K562 (cell line): Measurements from ENCODE around the gene DHRS11. TPM values are rescaled to one million over a fixed set of nuclear protein-coding genes. Genes with fewer than 3 reads are reported as not detected.

Experiments
- ATAC-seq: fragments of 200-7000 bp; cut with Tn5 transposase; 3 replicates; pipeline ENCODE4 v1.9.1; 2020; ENCODE audit warnings: moderate library complexity
- BruUV-seq: library from RNA; stranded (reverse); fragments of 400-500 nt; replicated peaks from 2 replicates; lab custom pipeline; 2021; lab: Mats Ljungman, UMichigan
- CTCF ChIA-PET: fragments of 300-600 bp; formaldehyde crosslinking; extraction: SDS; loops from one replicate; lab custom pipeline; 2021; ENCODE audit warnings: low intra/inter-chr PET ratio; lab: Yijun Ruan, JAX
- POLR2A ChIA-PET: fragments of 300-600, 350-650 bp; sonication (Branson Sonifier 250); formaldehyde crosslinking; extraction: SDS; loops from one replicate; lab custom pipeline; 2021; ENCODE audit warnings: antibody characterized with exemption, inconsistent platforms; lab: Yijun Ruan, JAX
- DNase-seq, 4 experiments: peaks; one replicate each; pipeline versions ENCODE4 v3.0.0 to v3.0.0-alpha.2; 2011 to 2018; ENCODE audit warnings: low spot score in 3 of 4, mixed read lengths in 3 of 4; ENCODE audit errors: extremely low read depth in 1 of 4
- FAIRE-seq: peaks from 2 replicates; lab custom pipeline; 2011; peaks lifted over from hg19 to GRCh38; lab: Jason Lieb, UNC
- H2AFZ ChIP-seq: 2 replicates; pipeline ENCODE4 v1.6.0; 2011; ENCODE audit warnings: low read depth, low read length, control low read depth, inconsistent platforms
- H3K27ac ChIP-seq: fragments of 200-600 bp; 3 replicates; pipeline ENCODE4 v1.8.0; 2011; ENCODE audit warnings: low read depth, mild to moderate bottlenecking, control low read depth, inconsistent platforms, low read length, moderate library complexity, mixed read lengths; ENCODE audit errors: extremely low read depth
- H3K27me3 ChIP-seq, 2 experiments: fragments of 300-600 bp in 1 of 2; 2 replicates in 1 of 2; 3 replicates in 1 of 2; pipeline versions ENCODE4 v1.6.0 to v1.8.0; 2011; ENCODE audit warnings: inconsistent platforms in 2 of 2, low read length in 2 of 2, mild to moderate bottlenecking in 1 of 2, mixed read lengths in 1 of 2, moderate library complexity in 1 of 2; ENCODE audit not compliant: control insufficient read depth in 2 of 2, insufficient read depth in 2 of 2
- H3K36me3 ChIP-seq: fragments of 300-600 bp; 3 replicates; pipeline ENCODE4 v1.8.0; 2011; ENCODE audit warnings: mild to moderate bottlenecking, low read length, inconsistent platforms; ENCODE audit not compliant: control insufficient read depth, insufficient read depth
- H3K4me1 ChIP-seq, 2 experiments: fragments of 200-600 bp in 1 of 2; replicated peaks in 1 of 2; 2 replicates in 1 of 2; 3 replicates in 1 of 2; pipeline versions ENCODE4 v1.5.1 to v1.8.0; 2011; ENCODE audit warnings: inconsistent platforms in 2 of 2, low read length in 2 of 2, mild to moderate bottlenecking in 1 of 2, mixed read lengths in 1 of 2, moderate library complexity in 1 of 2; ENCODE audit not compliant: control insufficient read depth in 2 of 2, insufficient read depth in 2 of 2
- H3K4me2 ChIP-seq: 2 replicates; pipeline ENCODE4 v1.6.1; 2011; ENCODE audit warnings: low read length, control low read depth, inconsistent platforms, mixed read lengths; ENCODE audit not compliant: insufficient read depth
- H3K4me3 ChIP-seq: fragments of 200-600 bp; sonication (generic), shearing (Covaris generic); 2 replicates; pipeline ENCODE4 v1.5.1; 2016; ENCODE audit warnings: control low read depth, inconsistent platforms
- H3K79me2 ChIP-seq: fragments of 200-600 bp; 3 replicates; pipeline ENCODE4 v1.8.0; 2011; ENCODE audit warnings: low read length, inconsistent platforms; ENCODE audit not compliant: control insufficient read depth, insufficient read depth
- H3K9ac ChIP-seq, 2 experiments: 2 replicates each; pipeline versions ENCODE4 v1.6.0 to v1.6.1; 2011; ENCODE audit warnings: low read depth in 2 of 2, low read length in 2 of 2, control low read depth in 1 of 2, inconsistent platforms in 1 of 2, mild to moderate bottlenecking in 1 of 2, mixed read lengths in 1 of 2; ENCODE audit not compliant: insufficient read depth in 1 of 2
- H3K9me1 ChIP-seq: one replicate; pipeline ENCODE4 v1.6.0; 2011; ENCODE audit warnings: inconsistent platforms, mild to moderate bottlenecking, low read length, moderate library complexity; ENCODE audit not compliant: control insufficient read depth, insufficient read depth
- H3K9me3 ChIP-seq: replicated peaks from 2 replicates; pipeline ENCODE4 v1.5.1; 2011; ENCODE audit warnings: low read depth, low read length, inconsistent platforms; ENCODE audit not compliant: control insufficient read depth, insufficient read depth
- H4K20me1 ChIP-seq: replicated peaks from 2 replicates; pipeline ENCODE4 v1.6.1; 2011; ENCODE audit warnings: low read length, inconsistent platforms, mixed read lengths; ENCODE audit not compliant: control insufficient read depth, insufficient read depth
- CBX5 ChIP-seq: IDR thresholded peaks from 2 replicates; pipeline ENCODE4 v1.6.1; 2014; ENCODE audit warnings: low read depth, borderline replicate concordance
- DPF2 ChIP-seq: fragments of 450-650 bp; IDR thresholded peaks from 2 replicates; pipeline ENCODE4 v1.6.1; 2016
- FIP1L1 ChIP-seq: fragments of 200-400 bp; formaldehyde crosslinking; IDR thresholded peaks from 2 replicates; pipeline ENCODE4 v1.6.1; 2018; ENCODE audit warnings: mild to moderate bottlenecking, low read depth, low read length; ENCODE audit not compliant: poor library complexity, severe bottlenecking
- GABPB2 ChIP-seq: fragments of 250-450 bp; sonication (Bioruptor Pico); conservative IDR thresholded peaks from 2 replicates; pipeline ENCODE4 v1.5.1; 2021; ENCODE audit warnings: mild to moderate bottlenecking
- L3MBTL2 ChIP-seq: fragments of 450-650 bp; IDR thresholded peaks from 2 replicates; pipeline ENCODE4 v1.6.1; 2016; ENCODE audit warnings: mild to moderate bottlenecking, moderate library complexity
- MAZ ChIP-seq, 2 experiments: fragments of 450-650 bp in 1 of 2; sonication (generic) in 1 of 2; formaldehyde crosslinking; IDR thresholded peaks in 1 of 2; conservative IDR thresholded peaks in 1 of 2; 2 replicates each; pipeline versions ENCODE4 v1.4.0 to v1.5.0; 2020; ENCODE audit warnings: mild to moderate bottlenecking in 1 of 2, missing genetic modification reagents in 1 of 2
- NFIC ChIP-seq: fragments of 450-650 bp; IDR thresholded peaks from 2 replicates; pipeline ENCODE4 v1.6.1; 2017; ENCODE audit warnings: mild to moderate bottlenecking, inconsistent platforms
- PHB2 ChIP-seq: fragments of 450-650 bp; IDR thresholded peaks from 2 replicates; pipeline ENCODE4 v1.6.1; 2017; ENCODE audit warnings: low read depth
- PRMT5 ChIP-seq: sonication (generic); formaldehyde crosslinking; IDR thresholded peaks from 2 replicates; pipeline ENCODE4 v1.5.0; 2020; ENCODE audit warnings: missing genetic modification reagents
- PTTG1 ChIP-seq: fragments of 450-650 bp; IDR thresholded peaks from 2 replicates; pipeline ENCODE4 v1.6.1; 2016; ENCODE audit warnings: low read depth, mild to moderate bottlenecking, missing genetic modification characterization, missing compliant biosample characterization
- SETDB1 ChIP-seq: IDR thresholded peaks from one replicate; pipeline ENCODE4 v1.6.1; 2012; ENCODE audit warnings: low read length, control low read depth, inconsistent platforms
- SPI1 ChIP-seq: IDR thresholded peaks from 2 replicates; pipeline ENCODE4 v1.6.1; 2011; ENCODE audit warnings: low read depth, low read length, control low read depth, borderline replicate concordance
- ZC3H11A ChIP-seq: IDR thresholded peaks from 2 replicates; pipeline ENCODE4 v1.6.1; 2012; ENCODE audit warnings: low read depth, low read length, improper control_type of control experiment
- ZNF134 ChIP-seq: fragments of 250-450 bp; sonication (Bioruptor Pico); conservative IDR thresholded peaks from 2 replicates; pipeline ENCODE4 v1.4.0; 2020
- ZZZ3 ChIP-seq: fragments of 450-650 bp; IDR thresholded peaks from 2 replicates; pipeline ENCODE4 v1.6.1; 2016; ENCODE audit warnings: antibody characterized with exemption, mild to moderate bottlenecking, moderate library complexity
- WGBS: fragments of 100-300 bp; shearing (Covaris generic); methylation state at CpG from one replicate; pipeline ENCODE4 v1.1.6; 2016; ENCODE audit warnings: low coverage, mixed read lengths; ENCODE audit not compliant: insufficient coverage; ENCODE audit errors: missing lambda C conversion rate; 5-methylcytosine and 5-hydroxymethylcytosine counted together
- in situ Hi-C: fragments of 300-500 bp; cut with MboI; formaldehyde crosslinking; loops from 4 replicates; pipeline ENCODE4 v1.15.0; 2018; ENCODE audit warnings: inconsistent platforms, mixed read lengths
- intact Hi-C: fragments of 100-400 bp; cut with micrococcal nuclease; formaldehyde crosslinking; loops from 2 replicates; pipeline ENCODE4 v1.14.2; 2022
- polyA plus RNA-seq, 8 experiments: library from polyadenylated mRNA; depleted of rRNA in 4 of 8; stranded (reverse) in 5 of 8; unstranded in 3 of 8; fragments of >200 nt; fragmentation: Nextera tagmentation in 2 of 8; fragmentation: Illumina TruSeq in 1 of 8; extraction: Ambion mirVana in 2 of 8; extraction: Trizol in 1 of 8; gene quantifications; 2 replicates each; pipeline versions ENCODE4 v1.2.1 to v1.2.3, GENCODE V29; 2011 to 2014; ENCODE audit warnings: inconsistent platforms in 1 of 8, missing spikeins in 1 of 8
- total RNA-seq, 7 experiments: library from RNA; depleted of rRNA in 6 of 7; stranded (reverse); fragments of >200 nt in 6 of 7; fragmentation: Illumina TruSeq in 2 of 7; extraction: Trizol in 2 of 7; gene quantifications; 2 replicates each; pipeline versions ENCODE4 v1.2.1 to v1.2.3, GENCODE V29; 2011 to 2021; ENCODE audit warnings: low replicate concordance in 1 of 7
- TF ChIP-seq, protein P1 (sequence below), 3 experiments: IDR thresholded peaks in 2 of 3; conservative IDR thresholded peaks in 1 of 3; 2 replicates each; pipeline ENCODE4 v1.5.1; 2011 to 2012; ENCODE audit warnings: low read length in 3 of 3, mild to moderate bottlenecking in 3 of 3, control low read depth in 2 of 3, improper control_type of control experiment in 1 of 3, inconsistent platforms in 1 of 3, low read depth in 1 of 3, mixed read lengths in 1 of 3, moderate library complexity in 1 of 3; ENCODE audit not compliant: insufficient read depth in 2 of 3
- TF ChIP-seq, protein P2 (sequence below): fragments of 250-450 bp; sonication (Bioruptor Pico); IDR thresholded peaks from 2 replicates; pipeline ENCODE4 v1.8.0; 2022; ENCODE audit warnings: moderate library complexity, mild to moderate bottlenecking, inconsistent platforms
- TF ChIP-seq, protein P3 (sequence below): fragments of 250-450 bp; sonication (Bioruptor Pico); IDR thresholded peaks from 2 replicates; pipeline ENCODE4 v1.8.0; 2021; ENCODE audit warnings: moderate library complexity, mild to moderate bottlenecking, inconsistent platforms
- TF ChIP-seq, protein P4 (sequence below): fragments of 250-450 bp; sonication (Bioruptor Pico); IDR thresholded peaks from 2 replicates; pipeline ENCODE4 v1.8.0; 2021; ENCODE audit warnings: borderline replicate concordance, mild to moderate bottlenecking, moderate library complexity; ENCODE audit not compliant: poor library complexity, severe bottlenecking

The DHRS11 gene
- total and polyA plus RNA-seq, 9 of the 15 experiments (the other 6 are each of a cell fraction or from before 2014, with no cell fraction given): 15.2 to 123 (median 59.8) TPM

DNA sequence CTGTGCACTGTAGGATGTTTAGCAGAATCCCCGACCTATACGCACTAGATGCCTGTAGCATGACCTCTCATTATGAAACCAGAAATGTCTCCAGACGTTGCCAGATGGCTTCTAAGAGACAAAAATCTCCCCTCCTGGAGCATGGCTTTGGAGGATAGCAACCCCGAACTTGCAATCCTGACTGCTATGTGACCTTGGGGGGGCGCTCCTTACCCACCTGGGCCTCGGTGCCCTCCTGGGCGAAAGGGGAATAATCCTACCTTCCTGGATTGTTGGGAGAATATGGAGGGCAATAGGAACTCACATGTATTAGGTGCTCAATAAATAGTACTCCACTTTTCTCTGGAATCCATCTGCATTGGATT, 17.8 kb downstream of the DHRS11 start (continued):
- TF ChIP-seq, protein P1, sequence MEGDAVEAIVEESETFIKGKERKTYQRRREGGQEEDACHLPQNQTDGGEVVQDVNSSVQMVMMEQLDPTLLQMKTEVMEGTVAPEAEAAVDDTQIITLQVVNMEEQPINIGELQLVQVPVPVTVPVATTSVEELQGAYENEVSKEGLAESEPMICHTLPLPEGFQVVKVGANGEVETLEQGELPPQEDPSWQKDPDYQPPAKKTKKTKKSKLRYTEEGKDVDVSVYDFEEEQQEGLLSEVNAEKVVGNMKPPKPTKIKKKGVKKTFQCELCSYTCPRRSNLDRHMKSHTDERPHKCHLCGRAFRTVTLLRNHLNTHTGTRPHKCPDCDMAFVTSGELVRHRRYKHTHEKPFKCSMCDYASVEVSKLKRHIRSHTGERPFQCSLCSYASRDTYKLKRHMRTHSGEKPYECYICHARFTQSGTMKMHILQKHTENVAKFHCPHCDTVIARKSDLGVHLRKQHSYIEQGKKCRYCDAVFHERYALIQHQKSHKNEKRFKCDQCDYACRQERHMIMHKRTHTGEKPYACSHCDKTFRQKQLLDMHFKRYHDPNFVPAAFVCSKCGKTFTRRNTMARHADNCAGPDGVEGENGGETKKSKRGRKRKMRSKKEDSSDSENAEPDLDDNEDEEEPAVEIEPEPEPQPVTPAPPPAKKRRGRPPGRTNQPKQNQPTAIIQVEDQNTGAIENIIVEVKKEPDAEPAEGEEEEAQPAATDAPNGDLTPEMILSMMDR (IDR thresholded peaks at IDR 0.05 in 2 of 3, conservative IDR thresholded peaks at IDR 0.05 in 1 of 3; ENCODE audit: insufficient read depth in 2 of 3, low read depth in 1 of 3, low read length in 3 of 3): no peak
- TF ChIP-seq MAZ (CRISPR knock-in tag; conservative IDR thresholded peaks at IDR 0.05 in 1 of 2, IDR thresholded peaks at IDR 0.05 in 1 of 2) (no peak), ZC3H11A (no peak)
- TF ChIP-seq, protein P2, sequence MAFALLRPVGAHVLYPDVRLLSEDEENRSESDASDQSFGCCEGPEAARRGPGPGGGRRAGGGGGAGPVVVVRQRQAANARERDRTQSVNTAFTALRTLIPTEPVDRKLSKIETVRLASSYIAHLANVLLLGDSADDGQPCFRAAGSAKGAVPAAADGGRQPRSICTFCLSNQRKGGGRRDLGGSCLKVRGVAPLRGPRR (CRISPR knock-in tag): no peak

DNA sequence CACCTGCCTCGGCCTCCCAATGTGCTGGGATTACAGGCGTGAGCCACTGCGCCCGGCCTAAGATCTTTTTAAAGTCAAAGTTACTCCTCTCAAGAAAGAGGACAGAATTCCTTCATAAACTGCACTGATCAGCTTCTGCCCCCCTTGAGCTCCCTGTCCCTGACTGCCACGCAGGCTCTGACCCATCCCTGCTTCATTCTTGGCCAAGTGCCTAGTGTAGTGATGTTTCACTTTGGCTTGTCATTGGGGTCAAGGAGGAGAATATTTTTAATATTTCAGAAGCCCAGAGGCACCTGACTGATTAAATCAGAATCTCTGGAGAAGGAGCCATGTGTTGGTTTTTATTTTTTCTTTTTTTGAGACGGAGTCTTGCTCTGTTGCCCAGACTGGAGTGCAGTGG, 18.8 kb downstream of the DHRS11 start:
- FAIRE-seq: no peak
- POLR2A ChIA-PET: no interaction called here
- Histone ChIP-seq H3K4me1 (peaks cover 29 to 33% of the 10 kb centered on the region in 2 experiments; a peak in 4 of 5 replicates), H3K4me2 (no peak overlapping the region), H3K27me3 (no peaks in the 10 kb centered on the region), H3K9ac (no peak overlapping the region; a peak in 1 of 4 replicates), H3K79me2 (peaks cover 12% of the 10 kb centered on the region), H3K9me3 (no peaks in the 10 kb centered on the region), H4K20me1 (peaks cover 3% of the 10 kb centered on the region; the same call in 1 of the 2 replicates), H3K9me1 (no peaks in the 10 kb centered on the region), H3K4me3 (no peak overlapping the region), H2AFZ (no peak overlapping the region), H3K27ac (no peak overlapping the region; the same call in 2 of the 3 replicates), H3K36me3 (peaks cover 19% of the 10 kb centered on the region)
- CTCF ChIA-PET: no interaction called here
- intact Hi-C loops (no loop called here), in situ Hi-C loops (loop anchor here (10.0 kb wide), 1 partner anchor 634 kb away; no protein-coding TSS in a partner anchor)
- WGBS: 23% methylated on average over 3 of the region's 6 CpGs
- peak in 1 of 4 experiments; percentile 61 for DNase-seq
- no peak for ATAC-seq
- BruUV-seq: no TSS peak
- TF ChIP-seq ZZZ3 (no peak), L3MBTL2 (no peak), CBX5 (no peak), SPI1 (no peak), PTTG1 (tag) (no peak), ZNF134 (CRISPR knock-in tag) (no peak), NFIC (peak; percentile 85), FIP1L1 (no peak), SETDB1 (no peak), PRMT5 (CRISPR knock-in tag) (no peak), PHB2 (no peak), DPF2 (0 out of 2 replicates have a peak, but pooled peaks have one; percentile 32), GABPB2 (CRISPR knock-in tag) (no peak)
- TF ChIP-seq, protein P3, sequence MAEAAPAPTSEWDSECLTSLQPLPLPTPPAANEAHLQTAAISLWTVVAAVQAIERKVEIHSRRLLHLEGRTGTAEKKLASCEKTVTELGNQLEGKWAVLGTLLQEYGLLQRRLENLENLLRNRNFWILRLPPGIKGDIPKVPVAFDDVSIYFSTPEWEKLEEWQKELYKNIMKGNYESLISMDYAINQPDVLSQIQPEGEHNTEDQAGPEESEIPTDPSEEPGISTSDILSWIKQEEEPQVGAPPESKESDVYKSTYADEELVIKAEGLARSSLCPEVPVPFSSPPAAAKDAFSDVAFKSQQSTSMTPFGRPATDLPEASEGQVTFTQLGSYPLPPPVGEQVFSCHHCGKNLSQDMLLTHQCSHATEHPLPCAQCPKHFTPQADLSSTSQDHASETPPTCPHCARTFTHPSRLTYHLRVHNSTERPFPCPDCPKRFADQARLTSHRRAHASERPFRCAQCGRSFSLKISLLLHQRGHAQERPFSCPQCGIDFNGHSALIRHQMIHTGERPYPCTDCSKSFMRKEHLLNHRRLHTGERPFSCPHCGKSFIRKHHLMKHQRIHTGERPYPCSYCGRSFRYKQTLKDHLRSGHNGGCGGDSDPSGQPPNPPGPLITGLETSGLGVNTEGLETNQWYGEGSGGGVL: no peak
- TF ChIP-seq, protein P4, sequence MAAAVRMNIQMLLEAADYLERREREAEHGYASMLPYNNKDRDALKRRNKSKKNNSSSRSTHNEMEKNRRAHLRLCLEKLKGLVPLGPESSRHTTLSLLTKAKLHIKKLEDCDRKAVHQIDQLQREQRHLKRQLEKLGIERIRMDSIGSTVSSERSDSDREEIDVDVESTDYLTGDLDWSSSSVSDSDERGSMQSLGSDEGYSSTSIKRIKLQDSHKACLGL (CRISPR knock-in tag): no peak
